Common myeloid progenitor, CD34-positive (primary cell): ENCODE measurements around the gene IRF3.

Experiments used
- CTCF ChIA-PET: fragments of 350-600 bp; sonication (Branson Sonifier 250); formaldehyde crosslinking; loops from one replicate; lab custom pipeline; 2021; ENCODE audit warnings: antibody characterized with exemption; lab: Charles Lee
- POLR2A ChIA-PET: fragments of 350-600 bp; sonication (Branson Sonifier 250); formaldehyde crosslinking; loops from one replicate; lab custom pipeline; 2021; ENCODE audit warnings: antibody characterized with exemption; lab: Charles Lee
- DNase-seq, 3 donors: peaks; one replicate each; pipeline versions ENCODE4 v3.0.0 to v3.0.0-alpha.2; 2013
- H3K27ac ChIP-seq, 2 experiments: 1 replicate in 1 of 2; 2 replicates in 1 of 2; pipeline ENCODE4 v1.7.0; 2013; ENCODE audit warnings: inconsistent platforms in 2 of 2, low read length in 2 of 2, mild to moderate bottlenecking in 2 of 2, low read depth in 1 of 2, moderate library complexity in 1 of 2; ENCODE audit not compliant: severe bottlenecking in 2 of 2, insufficient read depth in 1 of 2, poor library complexity in 1 of 2
- H3K27me3 ChIP-seq, 5 experiments: replicated peaks in 2 of 5; 1 replicate in 3 of 5; 2 replicates in 2 of 5; pipeline versions ENCODE4 v1.6.1 to v1.7.0; 2013; ENCODE audit warnings: low read length in 4 of 5, mild to moderate bottlenecking in 2 of 5, moderate library complexity in 2 of 5, inconsistent platforms in 1 of 5; ENCODE audit not compliant: insufficient read depth in 5 of 5, control insufficient read depth in 4 of 5
- H3K36me3 ChIP-seq, 4 experiments: 1 replicate in 2 of 4; 2 replicates in 2 of 4; pipeline versions ENCODE4 v1.6.1 to v1.7.0; 2013; ENCODE audit warnings: low read length in 3 of 4, control low read depth in 1 of 4, mild to moderate bottlenecking in 1 of 4; ENCODE audit not compliant: control insufficient read depth in 4 of 4, insufficient read depth in 4 of 4
- H3K4me1 ChIP-seq, 4 experiments: 1 replicate in 3 of 4; 2 replicates in 1 of 4; pipeline versions ENCODE4 v1.6.1 to v1.7.1; 2013; ENCODE audit warnings: low read length in 3 of 4, mild to moderate bottlenecking in 3 of 4, control low read depth in 1 of 4, inconsistent platforms in 1 of 4, moderate library complexity in 1 of 4; ENCODE audit not compliant: control insufficient read depth in 4 of 4, insufficient read depth in 4 of 4; ENCODE audit errors: control extremely low read depth in 1 of 4
- H3K4me3 ChIP-seq, 7 experiments: 1 replicate in 4 of 7; 2 replicates in 3 of 7; pipeline versions ENCODE4 v1.5.1 to v1.7.0; 2013; ENCODE audit warnings: mild to moderate bottlenecking in 7 of 7, low read length in 6 of 7, moderate library complexity in 6 of 7, inconsistent platforms in 2 of 7, low read depth in 2 of 7, control low read depth in 1 of 7; ENCODE audit not compliant: insufficient read depth in 4 of 7, control insufficient read depth in 1 of 7; ENCODE audit errors: extremely low read depth in 1 of 7
- H3K9me3 ChIP-seq, 5 experiments: 1 replicate in 4 of 5; 2 replicates in 1 of 5; pipeline versions ENCODE4 v1.6.1 to v1.7.1; 2013; ENCODE audit warnings: low read length in 4 of 5, mild to moderate bottlenecking in 2 of 5, inconsistent platforms in 1 of 5, low read depth in 1 of 5, moderate library complexity in 1 of 5; ENCODE audit not compliant: control insufficient read depth in 4 of 5, insufficient read depth in 2 of 5; ENCODE audit errors: control extremely low read depth in 1 of 5
- WGBS: methylation state at CpG from one replicate; pipeline ENCODE4 v1.1.5; 2013; ENCODE audit not compliant: insufficient coverage; 5-methylcytosine and 5-hydroxymethylcytosine counted together

The IRF3 gene

GRCh38 chr19:49662011-49662410 lies 3.6 kb downstream of the IRF3 start:
- no peak overlapping the region for H3K4me3 ChIP-seq
- peaks cover 17 to 61% (median 49%) of the 10 kb centered on the region in 4 experiments for H3K36me3 ChIP-seq
- no peak for DNase-seq
- H3K9me3 ChIP-seq: no peaks in the 10 kb centered on the region
- no peaks in the 10 kb centered on the region for H3K27me3 ChIP-seq
- WGBS: 95% methylated on average over 9 of the region's 16 CpGs
- ChIA-PET CTCF (interaction anchor here (1.0 to 1.3 kb wide), 4 partner anchors 9 to 19 kb away, joined by 3 read pairs; no protein-coding TSS in a partner anchor), POLR2A (no interaction called here)
- peaks cover 3 to 33% (median 29%) of the 10 kb centered on the region in 4 experiments for H3K4me1 ChIP-seq
- H3K27ac ChIP-seq: no peak overlapping the region

DNA sequence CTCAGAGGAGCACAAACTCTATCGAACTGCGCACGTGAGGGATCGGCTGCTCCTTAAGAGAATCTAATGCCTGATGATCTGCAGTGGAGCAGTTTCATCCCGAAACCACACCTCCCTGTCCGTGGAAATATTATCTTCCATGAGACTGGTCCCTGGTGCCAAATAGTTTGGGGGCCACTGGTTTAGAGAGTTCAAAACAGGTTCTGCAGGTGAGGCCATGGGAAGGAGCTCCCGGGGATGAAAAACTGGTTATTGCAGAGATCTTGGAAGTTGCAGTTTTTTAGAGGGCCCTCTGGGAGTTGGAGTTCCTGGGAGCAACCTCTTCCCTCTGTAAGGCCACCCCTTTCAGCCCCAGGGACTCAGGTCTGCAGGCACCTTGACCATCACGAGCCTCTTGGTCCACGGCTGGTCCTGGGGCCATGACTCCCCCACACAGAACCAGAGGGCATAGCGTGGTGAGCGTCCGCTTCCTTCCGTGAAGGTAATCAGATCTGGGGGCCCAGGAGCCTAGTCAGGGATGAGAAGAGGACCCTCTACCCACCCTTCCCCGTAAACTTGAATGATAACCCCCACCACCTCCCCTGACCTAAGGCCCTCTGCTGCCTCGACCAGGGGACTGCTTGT lies 5.2 kb downstream of the IRF3 start:
- H3K4me1 ChIP-seq: peaks cover 0 to 21% (median 20%) of the 10 kb centered on the region in 4 experiments
- 97% methylated on average over 7 of the region's 15 CpGs for WGBS
- no peaks in the 10 kb centered on the region for H3K27me3 ChIP-seq
- POLR2A ChIA-PET: no interaction called here
- no peak for DNase-seq
- CTCF ChIA-PET: interaction anchor here (1.1 to 1.5 kb wide), 4 partner anchors 10 to 182 kb away, joined by 3 to 5 read pairs (median 3); no protein-coding TSS in a partner anchor
- no peaks in the 10 kb centered on the region for H3K9me3 ChIP-seq
- no peak overlapping the region for H3K4me3 ChIP-seq
- no peak overlapping the region for H3K27ac ChIP-seq
- H3K36me3 ChIP-seq: peaks cover 25 to 74% (median 59%) of the 10 kb centered on the region in 4 experiments

GRCh38 chr19:49658566-49659442 lies 6.9 kb downstream of the IRF3 start:
- DNase-seq: no peak
- POLR2A ChIA-PET: no interaction called here

DNA sequence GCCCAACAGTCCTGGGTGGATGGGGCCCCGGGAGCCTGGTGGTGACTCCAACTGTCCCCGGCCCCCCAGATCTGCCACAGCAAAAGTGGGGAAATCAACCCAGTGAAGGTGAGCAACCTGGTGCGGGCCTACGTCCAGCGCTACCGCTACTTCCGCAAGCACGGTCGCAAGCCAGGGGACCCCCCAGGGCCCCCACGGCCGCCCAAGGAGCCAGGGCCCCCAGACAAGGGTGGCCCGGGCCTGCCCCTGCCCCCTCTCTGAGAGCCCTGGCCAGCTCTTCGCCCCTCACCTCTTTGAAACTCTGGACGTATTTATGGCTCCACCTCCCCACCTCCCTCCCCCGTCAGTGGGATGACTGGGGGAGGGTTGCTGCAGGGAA lies 7.5 kb downstream of the IRF3 start:
- DNase-seq: no peak
- no peak overlapping the region for H3K4me3 ChIP-seq
- 97% methylated on average over 11 of the region's 15 CpGs for WGBS
- H3K27ac ChIP-seq: no peak overlapping the region
- peaks cover 29 to 94% (median 73%) of the 10 kb centered on the region in 4 experiments for H3K36me3 ChIP-seq
- no peaks in the 10 kb centered on the region for H3K27me3 ChIP-seq
- ChIA-PET POLR2A (no interaction called here), CTCF (interaction anchor here (0.6 to 3.0 kb wide), 4 partner anchors 8 to 14 kb away, joined by 3 to 15 read pairs (median 4); no protein-coding TSS in a partner anchor)
- H3K9me3 ChIP-seq: no peaks in the 10 kb centered on the region
- peaks cover 0 to 2% (median under 1%) of the 10 kb centered on the region in 4 experiments for H3K4me1 ChIP-seq

More at GRCh38 chr19:49658566-49659442, 6.9 kb downstream of the IRF3 start:
- 98% methylated on average over 12 of the region's 12 CpGs for whole genome bisulfite sequencing
- H3K4me1 ChIP-seq: peaks cover 0 to 8% (median 6%) of the 10 kb centered on the region in 4 experiments
- no peak overlapping the region for H3K4me3 ChIP-seq
- no peak overlapping the region for H3K27ac ChIP-seq
- H3K9me3 ChIP-seq: no peaks in the 10 kb centered on the region
- CTCF ChIA-PET: interaction anchor here (1.2 to 3.0 kb wide), 2 partner anchors 13 to 15 kb away, joined by 3 to 15 read pairs; no protein-coding TSS in a partner anchor
- peaks cover 29 to 88% (median 70%) of the 10 kb centered on the region in 4 experiments for H3K36me3 ChIP-seq
- H3K27me3 ChIP-seq: no peaks in the 10 kb centered on the region

DNA sequence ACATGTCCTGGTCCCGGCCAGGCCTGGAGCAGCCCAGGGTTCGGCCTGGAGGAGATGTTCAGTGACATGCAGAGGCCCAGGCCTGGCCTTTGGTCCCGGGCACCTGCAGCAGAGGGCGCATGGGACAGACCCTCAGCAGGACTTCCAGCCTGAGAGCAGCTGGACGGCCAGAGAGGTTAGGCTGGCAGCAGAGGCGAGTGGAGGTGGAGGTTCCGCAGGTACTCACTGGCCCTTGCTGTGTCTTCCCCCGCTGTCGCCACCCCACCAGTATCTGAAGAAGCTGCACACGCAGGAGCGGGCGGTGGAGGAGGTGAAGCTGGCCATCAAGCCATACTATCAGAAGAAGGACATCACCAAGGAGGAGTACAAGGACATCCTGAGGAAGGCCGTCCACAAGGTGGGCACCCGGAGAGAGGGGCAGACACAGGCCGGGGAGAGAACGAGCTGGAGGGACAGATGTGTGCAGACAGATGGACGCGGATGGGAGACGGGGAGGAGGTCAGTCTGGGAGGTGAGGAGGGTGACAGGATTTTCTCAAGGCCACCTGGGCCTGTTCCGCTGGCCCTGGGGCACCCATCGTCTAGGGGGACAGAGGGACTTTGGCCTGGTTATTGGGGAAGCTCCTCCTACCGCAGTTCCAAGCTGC lies 8.0 kb downstream of the IRF3 start:
- 96% methylated on average over 17 of the region's 22 CpGs for WGBS
- DNase-seq: no peak
- no peak overlapping the region for H3K4me3 ChIP-seq
- no peak overlapping the region for H3K27ac ChIP-seq
- no peaks in the 10 kb centered on the region for H3K4me1 ChIP-seq
- H3K9me3 ChIP-seq: no peaks in the 10 kb centered on the region
- POLR2A ChIA-PET: no interaction called here
- peaks cover 28 to 94% (median 72%) of the 10 kb centered on the region in 4 experiments for H3K36me3 ChIP-seq
- CTCF ChIA-PET: interaction anchor here (0.6 to 3.0 kb wide), 5 partner anchors 8 to 14 kb away, joined by 3 to 15 read pairs (median 3); partner anchors contain the start of genes BCL2L12 and IRF3
- H3K27me3 ChIP-seq: no peaks in the 10 kb centered on the region

- H3K36me3 ChIP-seq: peaks cover 23 to 93% (median 68%) of the 10 kb centered on the region in 4 experiments
- H3K27me3 ChIP-seq: no peaks in the 10 kb centered on the region
- no peak for DNase-seq
- no peaks in the 10 kb centered on the region for H3K9me3 ChIP-seq
- CTCF ChIA-PET: interaction anchor here (0.9 to 3.0 kb wide), 5 partner anchors 9 to 20 kb away, joined by 3 to 15 read pairs (median 5); partner anchors contain the start of genes BCL2L12, IRF3 and PRMT1
- 94% methylated on average over 13 of the region's 17 CpGs for WGBS
- H3K4me1 ChIP-seq: no peaks in the 10 kb centered on the region
- no peak overlapping the region for H3K27ac ChIP-seq
- no peak overlapping the region for H3K4me3 ChIP-seq
- POLR2A ChIA-PET: no interaction called here
These were observed 9.1 kb downstream of the IRF3 start for GRCh38 chr19:49656456-49657109.
